Transverse colon (tissue), 4 donors: ENCODE data around the gene ZXDC. TPM values are rescaled to one million over a fixed set of nuclear protein-coding genes. Genes with fewer than 3 reads are reported as not detected.

Experiments
- DNase-seq: peaks from one replicate; pipeline ENCODE4 v3.0.0-alpha.2; 2019
- H3K27ac ChIP-seq, 4 donors: fragments of 200-600 bp; sonication (generic); 2 replicates each; pipeline ENCODE4 v1.5.1; 2016 to 2018; ENCODE audit warnings: inconsistent platforms in 4 of 4
- H3K27me3 ChIP-seq: fragments of 200-600 bp; sonication (generic); 2 replicates; pipeline ENCODE4 v1.5.1; 2017; ENCODE audit warnings: inconsistent platforms
- H3K36me3 ChIP-seq, 4 donors: fragments of 200-600 bp; sonication (generic); 2 replicates each; pipeline ENCODE4 v1.5.1; 2017 to 2019; ENCODE audit warnings: inconsistent platforms in 4 of 4
- H3K4me1 ChIP-seq, 4 donors: fragments of 200-600 bp; sonication (generic); 2 replicates each; pipeline ENCODE4 v1.5.1; 2017 to 2020; ENCODE audit warnings: inconsistent platforms in 4 of 4
- H3K4me3 ChIP-seq, 4 donors: fragments of 200-600 bp; sonication (generic); 1 replicate in 1 of 4; 2 replicates in 3 of 4; pipeline versions ENCODE4 v1.5.1 to v1.6.1; 2017 to 2019; ENCODE audit warnings: inconsistent platforms in 4 of 4
- H3K9me3 ChIP-seq, 2 donors: fragments of 200-600 bp; sonication (generic); 2 replicates each; pipeline ENCODE4 v1.5.1; 2017 to 2019; ENCODE audit warnings: inconsistent platforms in 2 of 2
- EP300 ChIP-seq: sonication (generic); formaldehyde crosslinking; IDR thresholded peaks from one replicate; pipeline ENCODE4 v1.6.1; 2017; ENCODE audit warnings: antibody characterized with exemption, low read depth
- POLR2A ChIP-seq: fragments of 450-650 bp; IDR thresholded peaks from one replicate; pipeline ENCODE4 v1.6.1; 2016; ENCODE audit warnings: antibody characterized with exemption, mild to moderate bottlenecking, moderate library complexity
- POLR2AphosphoS5 ChIP-seq, 3 donors: sonication (generic); formaldehyde crosslinking; IDR thresholded peaks; one replicate each; pipeline ENCODE4 v1.6.1; 2016; ENCODE audit warnings: antibody characterized with exemption in 3 of 3
- WGBS, 2 donors: methylation state at CpG; one replicate each; pipeline ENCODE4 v1.1.5; 2018; ENCODE audit warnings: low coverage in 1 of 2; 5-methylcytosine and 5-hydroxymethylcytosine counted together
- in situ Hi-C, 4 donors: fragments of 200-750 bp; cut with MboI; loops; one replicate each; pipeline versions ENCODE4 v1.15.0 to v1.15.1; 2017; ENCODE audit warnings: low sequenced_read_pairs in 3 of 4, low pct_ligation_motif_present in 1 of 4, low pct_unique_long_range_greater_than_20kb in 1 of 4
- intact Hi-C: fragments of 100-400 bp; cut with DNase I; formaldehyde crosslinking; loops from one replicate; pipeline ENCODE4 v1.15.1; 2023; ENCODE audit warnings: low total_unique reads
- total RNA-seq, 4 donors: library from RNA; depleted of rRNA; stranded (reverse); fragments of >200 nt; gene quantifications; one replicate each; pipeline ENCODE4 v1.1.0, GENCODE V29; 2016
- TF ChIP-seq, protein P1 (sequence below), 5 experiments: fragments of 200-600 bp in 3 of 5; fragments of 450-650 bp in 2 of 5; sonication (generic) in 3 of 5; IDR thresholded peaks; 1 replicate in 2 of 5; 2 replicates in 3 of 5; pipeline ENCODE4 v1.5.1; 2016 to 2017; ENCODE audit warnings: antibody characterized with exemption in 5 of 5, inconsistent platforms in 3 of 5, mild to moderate bottlenecking in 2 of 5, moderate library complexity in 1 of 5

Gene ZXDC
- total RNA-seq, 4 donors from 2014 or later: 44.6 to 81.2 (median 46.4) TPM

DNA sequence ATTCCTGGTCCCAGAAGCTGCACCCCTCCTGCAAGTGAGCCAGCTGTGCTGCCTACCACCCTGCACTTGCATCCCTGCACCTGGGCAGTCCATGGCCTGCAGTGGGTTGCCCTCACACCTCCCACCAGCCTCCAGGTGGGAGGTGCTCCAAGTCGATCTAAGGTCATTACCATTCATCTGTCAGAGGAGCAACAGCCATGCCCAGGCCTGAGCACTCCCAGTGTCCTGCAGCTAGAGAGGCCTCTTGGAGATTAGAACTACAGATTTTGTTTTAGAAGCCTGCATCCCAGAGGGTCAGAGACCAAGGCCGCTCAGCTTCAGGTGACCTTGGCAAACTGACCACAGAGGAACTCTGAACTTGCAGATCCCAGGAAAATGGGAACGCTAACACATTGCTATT is 9.0 kb upstream of the ZXDC start:
- intact Hi-C loops: no loop called here
- 75% methylated on average over 3 of the region's 3 CpGs; no CpG with 5 or more reads in 1 of the 2 donors for WGBS, 2 donors
- Histone ChIP-seq H3K4me3 (no peak overlapping the region), H3K4me1 (no peaks in the 10 kb centered on the region), H3K27me3 (no peaks in the 10 kb centered on the region), H3K27ac (no peak overlapping the region), H3K36me3 (no peaks in the 10 kb centered on the region), H3K9me3 (no peaks in the 10 kb centered on the region)
- TF ChIP-seq, protein P1, sequence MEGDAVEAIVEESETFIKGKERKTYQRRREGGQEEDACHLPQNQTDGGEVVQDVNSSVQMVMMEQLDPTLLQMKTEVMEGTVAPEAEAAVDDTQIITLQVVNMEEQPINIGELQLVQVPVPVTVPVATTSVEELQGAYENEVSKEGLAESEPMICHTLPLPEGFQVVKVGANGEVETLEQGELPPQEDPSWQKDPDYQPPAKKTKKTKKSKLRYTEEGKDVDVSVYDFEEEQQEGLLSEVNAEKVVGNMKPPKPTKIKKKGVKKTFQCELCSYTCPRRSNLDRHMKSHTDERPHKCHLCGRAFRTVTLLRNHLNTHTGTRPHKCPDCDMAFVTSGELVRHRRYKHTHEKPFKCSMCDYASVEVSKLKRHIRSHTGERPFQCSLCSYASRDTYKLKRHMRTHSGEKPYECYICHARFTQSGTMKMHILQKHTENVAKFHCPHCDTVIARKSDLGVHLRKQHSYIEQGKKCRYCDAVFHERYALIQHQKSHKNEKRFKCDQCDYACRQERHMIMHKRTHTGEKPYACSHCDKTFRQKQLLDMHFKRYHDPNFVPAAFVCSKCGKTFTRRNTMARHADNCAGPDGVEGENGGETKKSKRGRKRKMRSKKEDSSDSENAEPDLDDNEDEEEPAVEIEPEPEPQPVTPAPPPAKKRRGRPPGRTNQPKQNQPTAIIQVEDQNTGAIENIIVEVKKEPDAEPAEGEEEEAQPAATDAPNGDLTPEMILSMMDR (IDR thresholded peaks at IDR 0.05): no peak
- TF ChIP-seq POLR2AphosphoS5 (IDR thresholded peaks at IDR 0.05) (no peak), EP300 (no peak)
- DNase-seq: no peak
- in situ Hi-C loops: no loop called here

GRCh38 chr3:126484148-126484547 is 8.5 kb upstream of the ZXDC start:
- intact Hi-C loops (no loop called here), in situ Hi-C loops (no loop called here)
- Histone ChIP-seq H3K36me3 (no peaks in the 10 kb centered on the region), H3K4me3 (no peak overlapping the region), H3K9me3 (no peaks in the 10 kb centered on the region), H3K4me1 (no peaks in the 10 kb centered on the region), H3K27ac (no peak overlapping the region), H3K27me3 (no peaks in the 10 kb centered on the region)
- WGBS, 2 donors: 80% methylated on average over 3 of the region's 3 CpGs
- TF ChIP-seq EP300: no peak
- TF ChIP-seq POLR2A: no peak
- TF ChIP-seq, protein P1 (IDR thresholded peaks at IDR 0.05): no peak
- TF ChIP-seq POLR2AphosphoS5 (IDR thresholded peaks at IDR 0.05): no peak
- DNase-seq: no peak

GRCh38 chr3:126483321-126483761 is 7.7 kb upstream of the ZXDC start:
- Histone ChIP-seq H3K27ac (no peak overlapping the region), H3K4me1 (no peaks in the 10 kb centered on the region), H3K9me3 (no peaks in the 10 kb centered on the region), H3K4me3 (no peak overlapping the region), H3K36me3 (no peaks in the 10 kb centered on the region), H3K27me3 (no peaks in the 10 kb centered on the region)
- 65 to 87% methylated on average over 2 to 12 of the region's 14 CpGs for WGBS, 2 donors
- no peak for DNase-seq
- in situ Hi-C loops: no loop called here
- intact Hi-C loops: no loop called here
- TF ChIP-seq, protein P1 (IDR thresholded peaks at IDR 0.05): no peak
- no peak for TF ChIP-seq POLR2AphosphoS5 (IDR thresholded peaks at IDR 0.05)
- no peak for TF ChIP-seq EP300
- TF ChIP-seq POLR2A: no peak

GRCh38 chr3:126482503-126483255 is 7.0 kb upstream of the ZXDC start:
- Histone ChIP-seq H3K9me3 (no peaks in the 10 kb centered on the region), H3K27me3 (no peaks in the 10 kb centered on the region), H3K4me1 (no peaks in the 10 kb centered on the region), H3K27ac (no peak overlapping the region), H3K36me3 (no peaks in the 10 kb centered on the region), H3K4me3 (no peak overlapping the region)
- WGBS, 2 donors: 74 to 84% methylated on average over 11 to 15 of the region's 15 CpGs
- intact Hi-C loops: no loop called here
- TF ChIP-seq POLR2AphosphoS5 (IDR thresholded peaks at IDR 0.05): no peak
- TF ChIP-seq, protein P1 (IDR thresholded peaks at IDR 0.05): no peak
- no peak for TF ChIP-seq EP300
- no peak for TF ChIP-seq POLR2A
- in situ Hi-C loops: no loop called here
- DNase-seq: no peak
